ENCODE results near the gene TMEM132D. TPM values are rescaled to one million over a fixed set of nuclear protein-coding genes. Genes with fewer than 3 reads are reported as not detected.

Gene TMEM132D
- total and polyA plus RNA-seq, 4 donors, result 0.01 to 0.14 (median 0.08) TPM

DNA sequence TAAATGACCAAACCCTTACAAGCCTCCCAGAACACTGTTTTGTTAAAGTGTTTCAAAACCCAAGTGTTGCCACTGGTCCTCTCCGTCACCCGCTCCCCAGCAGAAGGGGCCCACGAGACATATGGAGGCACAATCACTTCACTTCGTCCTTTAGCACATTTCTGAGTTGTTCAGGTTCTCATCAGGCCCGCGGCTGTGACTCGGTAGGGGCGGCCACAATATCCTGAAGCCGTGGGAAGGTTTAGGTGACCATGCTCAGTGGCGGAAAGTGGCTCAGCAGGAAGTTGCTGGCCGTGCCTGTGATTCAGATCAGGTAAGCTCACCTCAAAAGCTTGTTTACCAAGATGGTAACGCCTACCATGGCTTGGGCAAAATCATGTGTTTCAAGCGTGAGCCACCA, 823.0 kb downstream of the TMEM132D start (continued):
- TF ChIP-seq, protein P1, sequence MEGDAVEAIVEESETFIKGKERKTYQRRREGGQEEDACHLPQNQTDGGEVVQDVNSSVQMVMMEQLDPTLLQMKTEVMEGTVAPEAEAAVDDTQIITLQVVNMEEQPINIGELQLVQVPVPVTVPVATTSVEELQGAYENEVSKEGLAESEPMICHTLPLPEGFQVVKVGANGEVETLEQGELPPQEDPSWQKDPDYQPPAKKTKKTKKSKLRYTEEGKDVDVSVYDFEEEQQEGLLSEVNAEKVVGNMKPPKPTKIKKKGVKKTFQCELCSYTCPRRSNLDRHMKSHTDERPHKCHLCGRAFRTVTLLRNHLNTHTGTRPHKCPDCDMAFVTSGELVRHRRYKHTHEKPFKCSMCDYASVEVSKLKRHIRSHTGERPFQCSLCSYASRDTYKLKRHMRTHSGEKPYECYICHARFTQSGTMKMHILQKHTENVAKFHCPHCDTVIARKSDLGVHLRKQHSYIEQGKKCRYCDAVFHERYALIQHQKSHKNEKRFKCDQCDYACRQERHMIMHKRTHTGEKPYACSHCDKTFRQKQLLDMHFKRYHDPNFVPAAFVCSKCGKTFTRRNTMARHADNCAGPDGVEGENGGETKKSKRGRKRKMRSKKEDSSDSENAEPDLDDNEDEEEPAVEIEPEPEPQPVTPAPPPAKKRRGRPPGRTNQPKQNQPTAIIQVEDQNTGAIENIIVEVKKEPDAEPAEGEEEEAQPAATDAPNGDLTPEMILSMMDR (IDR thresholded peaks at IDR 0.05; ENCODE audit: low read depth, low read length, missing input control), result no peak

DNA sequence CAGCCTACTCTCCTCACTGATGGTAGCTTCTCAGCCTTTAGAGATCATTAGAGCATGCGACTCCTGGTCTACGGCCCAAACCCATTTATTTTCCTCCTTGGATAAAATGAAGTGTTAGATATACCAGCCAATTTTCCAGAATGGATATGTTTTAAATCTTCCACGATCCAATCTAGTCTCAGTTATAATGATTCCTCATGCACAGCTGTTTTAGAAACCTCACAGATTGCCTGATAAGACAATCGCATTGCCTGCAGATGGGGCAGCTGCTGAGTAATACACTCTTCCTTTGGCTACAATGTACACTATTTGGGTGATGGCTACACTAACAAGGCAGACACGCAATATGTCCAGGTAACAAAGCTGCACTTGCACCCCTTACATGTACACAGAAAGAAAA, 823.4 kb downstream of the TMEM132D start:
- H3K9me3 ChIP-seq (ENCODE audit: control insufficient read depth in 4 of 4, low read length in 3 of 4), result no peaks in the 10 kb centered on the region
- no peak overlapping the region for H3K4me3 ChIP-seq (ENCODE audit: low read depth in 1 of 3, low read length in 3 of 3)
- no peaks in the 10 kb centered on the region for H3K4me1 ChIP-seq (ENCODE audit: control insufficient read depth in 4 of 4, insufficient read depth in 4 of 4, low read length in 3 of 4)
- WGBS, result 87% methylated on average over 5 of the region's 5 CpGs
- no peak overlapping the region for H3K27ac ChIP-seq (ENCODE audit: low read depth in 1 of 2, low read length in 2 of 2)
- no peak for DNase-seq (ENCODE audit: low spot score)
- H3K36me3 ChIP-seq (ENCODE audit: control insufficient read depth in 4 of 4, insufficient read depth in 3 of 4, low read depth in 1 of 4, low read length in 3 of 4), result no peaks in the 10 kb centered on the region
- TF ChIP-seq, protein P1 (IDR thresholded peaks at IDR 0.05; ENCODE audit: low read depth, low read length, missing input control), result no peak
- TF ChIP-seq NR2F2 (IDR thresholded peaks at IDR 0.05) (no peak), FOXA2 (IDR thresholded peaks at IDR 0.05) (no peak), EGR1 (IDR thresholded peaks at IDR 0.05; ENCODE audit: low read depth in 2 of 2) (no peak), RXRA (IDR thresholded peaks at IDR 0.05) (no peak), TAF1 (conservative IDR thresholded peaks at IDR 0.05) (no peak), SP1 (IDR thresholded peaks at IDR 0.05) (no peak), YY1 (IDR thresholded peaks at IDR 0.05) (no peak), JUND (IDR thresholded peaks at IDR 0.05) (no peak), HNF4A (conservative IDR thresholded peaks at IDR 0.05) (no peak), RAD21 (IDR thresholded peaks at IDR 0.05) (no peak), GABPA (IDR thresholded peaks at IDR 0.05 in 1 of 2, conservative IDR thresholded peaks at IDR 0.05 in 1 of 2) (no peak)
- TF ChIP-seq, protein P2, sequence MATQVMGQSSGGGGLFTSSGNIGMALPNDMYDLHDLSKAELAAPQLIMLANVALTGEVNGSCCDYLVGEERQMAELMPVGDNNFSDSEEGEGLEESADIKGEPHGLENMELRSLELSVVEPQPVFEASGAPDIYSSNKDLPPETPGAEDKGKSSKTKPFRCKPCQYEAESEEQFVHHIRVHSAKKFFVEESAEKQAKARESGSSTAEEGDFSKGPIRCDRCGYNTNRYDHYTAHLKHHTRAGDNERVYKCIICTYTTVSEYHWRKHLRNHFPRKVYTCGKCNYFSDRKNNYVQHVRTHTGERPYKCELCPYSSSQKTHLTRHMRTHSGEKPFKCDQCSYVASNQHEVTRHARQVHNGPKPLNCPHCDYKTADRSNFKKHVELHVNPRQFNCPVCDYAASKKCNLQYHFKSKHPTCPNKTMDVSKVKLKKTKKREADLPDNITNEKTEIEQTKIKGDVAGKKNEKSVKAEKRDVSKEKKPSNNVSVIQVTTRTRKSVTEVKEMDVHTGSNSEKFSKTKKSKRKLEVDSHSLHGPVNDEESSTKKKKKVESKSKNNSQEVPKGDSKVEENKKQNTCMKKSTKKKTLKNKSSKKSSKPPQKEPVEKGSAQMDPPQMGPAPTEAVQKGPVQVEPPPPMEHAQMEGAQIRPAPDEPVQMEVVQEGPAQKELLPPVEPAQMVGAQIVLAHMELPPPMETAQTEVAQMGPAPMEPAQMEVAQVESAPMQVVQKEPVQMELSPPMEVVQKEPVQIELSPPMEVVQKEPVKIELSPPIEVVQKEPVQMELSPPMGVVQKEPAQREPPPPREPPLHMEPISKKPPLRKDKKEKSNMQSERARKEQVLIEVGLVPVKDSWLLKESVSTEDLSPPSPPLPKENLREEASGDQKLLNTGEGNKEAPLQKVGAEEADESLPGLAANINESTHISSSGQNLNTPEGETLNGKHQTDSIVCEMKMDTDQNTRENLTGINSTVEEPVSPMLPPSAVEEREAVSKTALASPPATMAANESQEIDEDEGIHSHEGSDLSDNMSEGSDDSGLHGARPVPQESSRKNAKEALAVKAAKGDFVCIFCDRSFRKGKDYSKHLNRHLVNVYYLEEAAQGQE (IDR thresholded peaks at IDR 0.05), result no peak
- TF ChIP-seq, protein P3, sequence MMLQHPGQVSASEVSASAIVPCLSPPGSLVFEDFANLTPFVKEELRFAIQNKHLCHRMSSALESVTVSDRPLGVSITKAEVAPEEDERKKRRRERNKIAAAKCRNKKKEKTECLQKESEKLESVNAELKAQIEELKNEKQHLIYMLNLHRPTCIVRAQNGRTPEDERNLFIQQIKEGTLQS (IDR thresholded peaks at IDR 0.05), result no peak
- no peak overlapping the region for H3K9ac ChIP-seq (ENCODE audit: low read depth in 1 of 2, low read length in 2 of 2)
- H3K27me3 ChIP-seq (ENCODE audit: control insufficient read depth in 4 of 4, insufficient read depth in 4 of 4, low read length in 3 of 4), result peaks cover 0 to 2% (median 0%) of the 10 kb centered on the region in 4 donors

Measured in liver (tissue), 9 donors.